Sciatic nerve (tissue), 2 donors: ENCODE results near the gene COL25A1. TPM values are rescaled to one million over a fixed set of nuclear protein-coding genes. Genes with fewer than 3 reads are reported as not detected.

ENCODE experiments used
- ATAC-seq: fragments of 200-7000 bp; cut with Tn5 transposase; one replicate; pipeline ENCODE4 v1.9.1; 2020; ENCODE audit warnings: mild to moderate bottlenecking, moderate library complexity
- DNase-seq: peaks from one replicate; pipeline ENCODE4 v3.0.0-alpha.2; 2020; ENCODE audit warnings: low spot score
- intact Hi-C: fragments of 100-400 bp; cut with DNase I; formaldehyde crosslinking; loops from one replicate; pipeline ENCODE4 v1.14.2; 2022
- total RNA-seq: library from RNA; stranded (reverse); fragmentation: NEBNext Ultra II Directional; extraction: Animal tissue kit (Norgen Biotek cat#: 25700); gene quantifications from one replicate; pipeline ENCODE4 v1.2.1, GENCODE V29; 2021
- donor health status: DM: no; HTN: no; CAD: no.
- donor health status: DM: no; HTN: no; CAD: no.

Gene COL25A1
- total RNA-seq, 1 donor from 2014 or later: 6.2 TPM

GRCh38 chr4:109183931-109184490, 118.4 kb downstream of the COL25A1 start:
- DNase-seq: no peak
- ATAC-seq: no peak
- intact Hi-C loops: no loop called here

GRCh38 chr4:109182696-109183095, 119.8 kb downstream of the COL25A1 start:
- ATAC-seq (no peak), DNase-seq (no peak)
- intact Hi-C loops: no loop called here

- no peak for DNase-seq
- intact Hi-C loops: no loop called here
- ATAC-seq: no peak
These were observed 123.4 kb downstream of the COL25A1 start for GRCh38 chr4:109179061-109179460.

- no peak for DNase-seq
- ATAC-seq: no peak
- intact Hi-C loops: no loop called here
These were observed 125.2 kb downstream of the COL25A1 start for GRCh38 chr4:109177096-109177810.

GRCh38 chr4:109174224-109174953, 128.1 kb downstream of the COL25A1 start:
- intact Hi-C loops: no loop called here
- no peak for ATAC-seq
- DNase-seq: no peak

GRCh38 chr4:109172301-109172700, 130.2 kb downstream of the COL25A1 start:
- no peak for ATAC-seq
- DNase-seq: no peak
- intact Hi-C loops: no loop called here

- intact Hi-C loops: no loop called here
- ATAC-seq (no peak), DNase-seq (no peak)
These were observed 131.4 kb downstream of the COL25A1 start for GRCh38 chr4:109171070-109171469.

GRCh38 chr4:109169170-109169569, 133.3 kb downstream of the COL25A1 start:
- no peak for DNase-seq

GRCh38 chr4:109166586-109166985, 135.9 kb downstream of the COL25A1 start:
- ATAC-seq (no peak), DNase-seq (no peak)
- intact Hi-C loops: no loop called here

More at GRCh38 chr4:109169170-109169569, 133.3 kb downstream of the COL25A1 start:
- intact Hi-C loops: no loop called here
- ATAC-seq: no peak

- ATAC-seq (no peak), DNase-seq (no peak)
- intact Hi-C loops: no loop called here
These were observed 136.3 kb downstream of the COL25A1 start for GRCh38 chr4:109166126-109166525.

- intact Hi-C loops: no loop called here
- no peak for DNase-seq
- no peak for ATAC-seq
These were observed 138.4 kb downstream of the COL25A1 start for GRCh38 chr4:109164011-109164410.

- intact Hi-C loops: no loop called here
- DNase-seq: no peak
- ATAC-seq: no peak
These were observed 139.0 kb downstream of the COL25A1 start for GRCh38 chr4:109163493-109163892.

GRCh38 chr4:109162759-109163158, 139.7 kb downstream of the COL25A1 start:
- ATAC-seq (no peak), DNase-seq (no peak)
- intact Hi-C loops: no loop called here

GRCh38 chr4:109160494-109160893, 142.0 kb downstream of the COL25A1 start:
- ATAC-seq (no peak), DNase-seq (no peak)
- intact Hi-C loops: no loop called here

GRCh38 chr4:109157696-109158095, 144.8 kb downstream of the COL25A1 start:
- intact Hi-C loops: no loop called here
- DNase-seq: no peak
- ATAC-seq: no peak

GRCh38 chr4:109157205-109157604, 145.3 kb downstream of the COL25A1 start:
- DNase-seq (no peak), ATAC-seq (no peak)
- intact Hi-C loops: no loop called here

GRCh38 chr4:109156356-109156755, 146.1 kb downstream of the COL25A1 start:
- intact Hi-C loops: no loop called here
- DNase-seq (no peak), ATAC-seq (no peak)

- no peak for ATAC-seq
- intact Hi-C loops: no loop called here
- no peak for DNase-seq
These were observed 146.7 kb downstream of the COL25A1 start for GRCh38 chr4:109155682-109156283.

GRCh38 chr4:109155084-109155483, 147.4 kb downstream of the COL25A1 start:
- ATAC-seq: no peak
- no peak for DNase-seq
- intact Hi-C loops: no loop called here

GRCh38 chr4:109154424-109154823, 148.0 kb downstream of the COL25A1 start:
- intact Hi-C loops: no loop called here
- DNase-seq (no peak), ATAC-seq (no peak)
